Fibroblast of the conjunctiva (primary cell): ENCODE data around the gene TPCN1.

Experiments
- DNase-seq: peaks from one replicate; pipeline ENCODE4 v3.0.0-alpha.2; 2010; ENCODE audit warnings: low read depth

TPCN1 gene

DNA sequence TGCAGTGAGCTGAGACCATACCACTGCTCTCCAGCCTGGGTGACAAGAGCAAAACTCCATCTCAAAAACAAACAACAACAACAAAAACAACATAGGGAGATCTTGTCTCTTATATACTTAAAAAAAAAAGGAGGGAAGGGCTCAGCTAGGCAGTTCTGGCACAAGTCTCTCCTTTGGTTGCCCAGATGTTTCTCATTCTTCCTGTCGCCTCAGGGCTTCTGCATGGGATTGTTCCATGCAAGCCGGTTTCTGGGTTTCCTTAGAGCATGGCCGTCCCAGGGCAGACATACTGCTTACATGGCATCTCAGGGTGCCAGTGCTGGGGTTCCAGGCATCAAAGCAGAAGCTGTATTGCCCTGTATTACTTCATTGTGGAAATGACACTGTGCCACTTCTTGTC is 118.8 kb downstream of the TPCN1 start:
- DNase-seq: no peak

DNA sequence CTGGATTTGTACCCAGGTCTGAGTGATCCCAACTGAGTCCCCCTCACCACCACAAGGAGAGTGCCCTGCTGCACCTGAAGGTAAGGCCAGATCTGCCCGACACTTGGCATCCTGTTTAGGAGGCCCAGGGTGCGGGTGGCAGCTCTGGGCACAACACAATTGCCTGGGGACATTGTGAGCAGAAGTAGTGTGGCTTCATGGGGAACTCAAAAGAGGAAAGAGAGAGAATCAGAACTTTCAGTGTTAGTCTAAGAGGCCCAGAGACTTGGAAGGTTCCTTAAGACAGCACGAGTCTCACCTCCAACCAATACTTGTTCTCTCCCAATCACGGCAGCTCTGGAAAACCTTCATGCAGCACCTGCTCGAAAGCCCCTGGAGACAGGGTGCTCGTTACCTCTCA is 120.3 kb downstream of the TPCN1 start:
- no peak for DNase-seq

DNA sequence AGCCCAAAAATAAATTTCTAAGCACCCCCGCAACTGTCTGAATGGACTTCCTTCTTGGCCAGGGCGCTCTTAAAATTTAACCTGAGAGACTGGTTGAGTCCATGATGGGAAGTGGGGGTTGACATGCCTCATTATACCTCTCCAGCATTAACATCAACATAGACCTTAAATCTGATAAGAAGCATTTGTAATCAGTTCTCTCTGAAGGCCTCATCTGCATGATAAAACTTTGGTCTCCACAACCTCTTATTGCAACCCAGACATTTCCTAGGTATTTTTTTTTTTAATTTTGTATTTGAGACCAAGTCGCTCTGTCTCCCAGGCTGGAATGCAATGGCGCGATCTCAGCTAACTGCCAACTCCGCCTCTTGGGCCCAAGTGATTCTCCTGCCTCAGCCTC is 124.1 kb downstream of the TPCN1 start:
- no peak for DNase-seq

DNA sequence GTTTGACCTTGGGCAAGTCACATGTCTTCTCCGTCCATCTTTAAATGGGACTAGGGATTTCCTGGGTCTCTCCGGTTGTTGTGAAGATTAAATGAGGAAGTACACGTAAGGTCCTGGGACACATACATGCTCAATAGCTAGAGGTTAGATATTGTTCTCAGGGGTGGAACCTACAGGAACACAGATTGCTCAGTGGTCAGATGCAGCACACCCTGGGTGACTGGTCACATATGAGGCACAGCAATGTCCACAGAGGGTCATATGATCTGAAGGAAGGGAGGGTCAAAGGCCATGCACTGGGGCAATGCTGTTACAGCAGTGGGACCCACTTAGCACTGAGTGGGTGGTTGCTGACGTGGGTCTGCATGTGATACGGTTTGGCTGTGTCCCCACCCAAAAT is 125.1 kb downstream of the TPCN1 start:
- no peak for DNase-seq

DNA sequence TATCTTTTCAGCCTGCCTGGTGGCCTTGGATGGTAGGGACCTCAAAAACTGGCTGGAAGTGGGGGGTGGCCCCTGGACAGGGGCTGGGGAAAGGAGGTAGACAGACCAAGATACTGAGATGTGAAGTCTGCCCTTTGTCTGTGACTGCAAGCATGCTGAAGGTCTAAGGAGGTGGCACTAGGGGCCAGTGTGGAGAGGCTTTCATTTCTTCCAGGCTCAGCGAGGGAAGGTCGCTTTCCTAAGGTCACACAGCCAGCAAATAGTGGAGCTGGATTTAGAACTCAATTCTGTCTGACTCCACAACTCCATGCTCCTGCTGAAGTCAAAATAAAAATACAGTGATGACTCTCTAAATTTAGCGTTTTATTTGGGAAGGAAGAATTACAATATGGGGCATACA is 125.8 kb downstream of the TPCN1 start:
- DNase-seq: no peak

DNA sequence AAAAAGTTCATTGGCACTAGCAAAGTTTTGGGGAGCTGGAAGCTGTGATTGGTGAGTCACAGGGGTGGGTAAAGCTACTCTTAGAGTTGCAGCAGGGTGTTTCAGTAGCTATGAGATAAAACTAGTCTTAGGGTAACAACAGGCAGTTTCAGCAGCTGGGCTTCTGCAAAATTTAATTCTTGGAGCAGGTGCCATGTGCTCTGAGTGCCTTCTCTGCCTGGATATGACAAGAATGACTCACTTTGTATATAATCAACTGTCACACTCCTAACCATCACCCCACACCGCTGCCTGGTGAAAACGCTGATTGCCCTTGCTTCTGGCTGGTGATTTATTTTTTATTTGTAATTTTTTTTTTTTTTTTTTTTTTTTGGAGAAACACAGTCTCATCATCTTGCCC is 126.6 kb downstream of the TPCN1 start:
- DNase-seq: no peak
